GM18519 (cell line): ENCODE data around the gene ADGRG2.
"Not testable (repeated sequence)": the region's sequence is repeated elsewhere in the genome, so short reads cannot be mapped to it uniquely, and the experiment has no call there.

Experiments used
- ATAC-seq: cut with Tn5 transposase; IDR thresholded peaks from one replicate; pipeline ENCODE4 v1.9.1; 2021; ENCODE audit warnings: mild to moderate bottlenecking, moderate library complexity; ENCODE audit not compliant: unreplicated experiment, low FRiP score

The ADGRG2 gene

GRCh38 chrX:19007868-19008267, 114.4 kb downstream of the ADGRG2 start:
- no peak for ATAC-seq

DNA sequence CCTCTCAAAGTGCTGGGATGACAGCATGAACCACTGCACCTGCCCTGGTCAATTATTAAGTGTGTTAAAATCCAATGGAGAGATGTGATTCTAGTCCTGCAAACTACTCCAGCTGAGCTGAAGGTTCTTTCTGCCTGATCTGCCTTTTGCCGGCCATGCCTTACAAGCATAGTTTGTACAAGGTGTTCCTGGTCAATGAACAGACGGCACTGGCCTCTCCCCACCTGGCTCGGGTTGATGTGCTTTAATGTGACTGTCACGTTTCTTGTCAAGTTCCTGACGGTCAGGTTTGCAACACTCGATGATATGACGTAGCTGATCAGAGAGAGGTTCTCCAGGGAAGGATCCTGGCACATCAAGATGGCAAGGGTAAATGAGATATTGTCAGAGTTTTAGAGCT, 115.3 kb downstream of the ADGRG2 start:
- ATAC-seq, result no peak

GRCh38 chrX:19005909-19006308, 116.4 kb downstream of the ADGRG2 start:
- no peak for ATAC-seq

- ATAC-seq, result no peak
Measured at GRCh38 chrX:19003756-19004155, 118.5 kb downstream of the ADGRG2 start.

DNA sequence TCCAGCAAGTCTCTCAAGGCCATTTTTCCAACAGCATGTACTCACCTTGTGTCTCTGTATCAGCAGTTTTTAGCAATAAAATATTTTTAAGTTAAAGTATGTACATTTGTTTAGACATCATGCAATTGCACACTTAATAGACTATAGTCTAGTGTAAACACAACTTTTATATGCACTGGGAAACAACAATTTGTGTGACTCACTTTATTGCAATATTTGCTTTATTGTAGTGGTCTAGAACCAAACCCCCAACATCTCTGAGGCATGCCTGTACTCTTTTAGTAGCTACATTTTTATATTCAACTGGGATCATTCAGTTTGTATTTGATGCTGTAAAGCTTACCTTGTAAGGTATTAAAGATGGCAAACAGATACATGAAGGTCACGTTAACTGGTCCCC, 123.6 kb downstream of the ADGRG2 start:
- no peak for ATAC-seq

- ATAC-seq, result no peak
Measured at GRCh38 chrX:18997916-18998315, 124.4 kb downstream of the ADGRG2 start.

GRCh38 chrX:18996536-18996935, 125.7 kb downstream of the ADGRG2 start:
- ATAC-seq, result no peak

DNA sequence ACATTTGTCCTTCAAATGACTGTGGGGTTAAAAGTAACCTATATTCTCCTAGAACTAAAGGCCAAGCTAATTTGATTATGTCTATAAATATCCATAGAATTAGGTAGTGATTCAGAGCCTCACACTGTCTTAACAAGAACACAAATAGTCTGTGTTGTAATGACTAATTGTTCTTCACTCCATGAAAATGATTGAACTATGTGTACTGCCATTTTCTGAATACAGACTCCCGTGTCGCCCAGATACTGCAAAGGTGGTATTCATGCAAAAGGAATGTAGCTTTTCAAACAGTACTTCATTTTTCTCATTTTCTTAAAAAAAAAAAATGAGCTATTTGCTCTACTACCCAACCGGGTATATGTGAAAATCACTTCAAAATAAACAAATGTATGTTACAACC, 127.0 kb downstream of the ADGRG2 start:
- no peak for ATAC-seq

GRCh38 chrX:18994713-18995112, 127.6 kb downstream of the ADGRG2 start:
- no peak for ATAC-seq

DNA sequence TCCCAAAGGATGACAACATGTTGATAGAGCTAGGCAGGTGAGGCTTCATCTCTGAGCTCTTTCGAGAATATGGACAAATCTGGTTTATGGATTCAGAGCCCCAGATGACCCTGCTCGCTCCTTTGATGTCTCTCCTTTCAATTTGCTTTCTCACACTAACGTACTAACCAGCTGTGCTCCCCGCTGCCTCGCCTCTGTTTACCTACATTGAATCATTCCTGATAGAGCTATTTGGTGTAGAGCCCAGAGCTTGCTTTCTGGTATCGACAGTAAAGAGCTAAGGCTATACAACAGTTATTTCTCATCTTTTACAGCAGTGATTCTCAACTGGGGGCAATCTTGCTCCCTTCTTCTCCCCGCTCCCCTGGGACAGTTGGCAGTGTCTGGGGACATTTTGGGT, 129.4 kb downstream of the ADGRG2 start:
- ATAC-seq, result no peak

DNA sequence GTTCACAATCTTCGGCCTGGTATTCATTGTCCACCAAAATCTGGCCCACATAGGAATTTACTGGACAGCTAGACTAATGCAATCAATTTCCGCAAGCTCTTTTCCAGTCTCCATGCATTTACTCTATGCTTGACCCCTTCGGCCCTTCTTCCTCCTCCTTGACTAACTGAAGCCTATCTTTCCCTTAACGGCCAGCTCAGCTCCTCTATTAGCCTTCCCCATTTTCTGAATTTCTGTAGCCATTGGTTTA, 137.2 kb downstream of the ADGRG2 start:
- no peak for ATAC-seq

GRCh38 chrX:18984381-18985185, 137.7 kb downstream of the ADGRG2 start:
- peak; percentile 71 for ATAC-seq

GRCh38 chrX:18983666-18984380, 138.4 kb downstream of the ADGRG2 start, which contains the start of gene PHKA2:
TSS of gene PHKA2 (minus strand) at chrX:18984114. CDS start at chrX:18983932, 182 bp downstream.
- peak; percentile 27 for ATAC-seq

DNA sequence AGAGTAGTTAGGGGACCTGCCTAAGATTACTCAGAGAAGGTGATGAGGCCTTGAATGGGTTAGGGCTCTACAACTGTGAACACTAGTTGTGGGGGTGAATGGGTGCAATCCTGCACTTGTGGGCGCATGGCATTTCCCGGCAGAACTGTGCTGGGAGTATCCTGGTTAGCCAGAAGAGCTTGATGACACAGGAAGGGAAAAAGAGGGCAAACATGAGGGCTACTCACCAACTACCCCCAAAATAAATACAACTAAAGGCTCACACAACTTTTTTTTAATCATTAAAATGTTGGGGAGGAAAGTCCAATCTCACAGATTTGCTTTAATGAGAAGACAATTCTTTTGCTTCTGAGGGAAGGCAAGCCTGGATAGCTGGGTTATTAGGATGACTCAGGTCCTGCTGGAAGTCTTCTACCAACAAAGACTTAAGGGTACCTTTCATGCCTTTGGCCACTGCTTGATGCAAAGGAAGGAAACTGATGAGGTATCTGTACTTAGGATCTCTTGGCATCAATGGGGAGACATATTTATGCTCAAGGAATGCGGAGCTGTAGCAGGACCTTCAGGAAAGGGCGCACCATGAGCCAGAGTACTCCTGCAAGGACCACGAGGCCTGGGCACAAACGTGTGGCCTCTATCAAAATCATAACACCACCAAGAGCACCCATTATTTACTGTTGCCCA, 141.0 kb downstream of the ADGRG2 start:
- no peak for ATAC-seq

DNA sequence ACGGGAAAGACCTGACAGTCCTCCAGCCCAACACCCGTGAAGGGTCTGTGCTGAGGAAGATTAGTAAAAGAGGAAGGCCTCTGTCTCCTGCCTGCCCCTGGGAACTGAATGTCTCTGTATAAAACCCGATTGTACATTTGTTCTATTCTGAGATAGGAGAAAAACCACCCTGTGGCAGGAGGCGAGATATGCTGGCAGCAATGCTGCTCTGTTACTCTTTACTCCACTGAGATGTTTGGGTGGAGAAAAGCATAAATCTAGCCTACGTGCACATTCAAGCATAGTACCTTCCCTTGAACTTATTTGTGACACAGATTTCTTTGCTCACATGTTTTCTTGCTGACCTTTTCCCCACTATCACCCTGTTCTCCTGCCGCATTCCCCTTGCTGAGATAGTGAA, 142.0 kb downstream of the ADGRG2 start:
- ATAC-seq, result not testable (repeated sequence)

DNA sequence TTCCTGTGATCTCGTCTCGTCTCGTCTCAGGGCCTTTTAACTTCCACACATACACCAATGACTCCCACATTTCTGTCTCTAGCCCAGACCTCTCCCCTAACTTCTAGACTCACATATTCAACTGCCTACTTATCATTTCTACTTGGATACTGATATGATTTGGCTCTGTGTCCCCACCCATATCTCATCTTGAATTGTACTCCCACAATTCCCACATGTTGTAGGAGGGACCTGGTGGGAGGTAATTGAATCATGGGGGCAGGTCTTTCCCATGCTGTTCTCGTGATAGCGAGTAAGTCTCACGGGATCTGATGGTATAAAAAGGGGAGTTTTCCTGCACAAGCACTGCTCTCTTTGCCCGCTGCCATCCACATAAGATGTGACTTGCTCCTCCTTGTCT, 147.3 kb downstream of the ADGRG2 start:
- ATAC-seq, result no peak

DNA sequence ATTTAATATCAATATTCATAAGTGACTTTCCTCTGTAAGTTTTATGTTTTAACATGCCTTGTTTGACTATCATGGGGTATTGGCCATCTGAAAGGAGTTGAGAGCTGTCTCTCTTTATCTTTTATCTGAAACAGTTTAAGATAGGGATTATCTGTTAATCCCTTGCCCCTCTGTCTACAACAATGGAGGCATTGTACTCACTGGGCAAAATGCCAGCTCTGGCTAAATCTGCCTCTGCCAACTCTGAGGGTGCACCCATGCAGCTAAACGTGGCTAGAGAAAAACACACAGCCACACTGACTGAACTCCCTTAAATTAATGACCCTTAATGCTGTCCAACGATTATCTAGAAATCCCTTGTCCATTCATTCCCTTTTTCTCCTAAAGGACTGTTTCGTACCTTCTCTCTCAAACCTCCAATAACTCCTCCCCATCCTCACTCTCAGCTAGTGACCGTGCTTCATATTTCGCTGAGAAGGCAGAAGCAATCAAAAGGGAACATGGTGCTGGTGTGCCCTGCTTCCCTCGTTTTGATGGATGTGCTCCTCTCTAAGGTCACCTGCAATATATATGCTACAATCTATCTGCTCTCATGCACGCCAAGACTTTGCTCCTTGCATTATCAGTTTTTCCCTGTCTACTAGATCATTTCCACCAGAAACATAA, 148.6 kb downstream of the ADGRG2 start:
- ATAC-seq, result no peak

- ATAC-seq, result no peak
Measured at GRCh38 chrX:18971506-18971905, 150.8 kb downstream of the ADGRG2 start.

- no peak for ATAC-seq
Measured at GRCh38 chrX:18970465-18970864, 151.8 kb downstream of the ADGRG2 start.

- ATAC-seq, result no peak
Measured at GRCh38 chrX:18966624-18967023, 155.6 kb downstream of the ADGRG2 start.

GRCh38 chrX:18964901-18965300, 157.4 kb downstream of the ADGRG2 start:
- ATAC-seq, result no peak
